Measurements from ENCODE around the gene AFP.

The AFP gene

GRCh38 chr4:73413294-73413755 lies 22.7 kb upstream of the AFP start:
- DNase-seq (ENCODE audit: low read depth in 1 of 2, low spot score in 1 of 2), result no peak

- DNase-seq (ENCODE audit: low read depth in 1 of 2, low spot score in 1 of 2), result no peak
These were observed 21.1 kb upstream of the AFP start for GRCh38 chr4:73414936-73415271.

GRCh38 chr4:73415807-73416238 lies 20.2 kb upstream of the AFP start:
- no peak for DNase-seq (ENCODE audit: low read depth in 1 of 2, low spot score in 1 of 2)

- DNase-seq (ENCODE audit: low read depth in 1 of 2, low spot score in 1 of 2), result no peak
These were observed 19.5 kb upstream of the AFP start for GRCh38 chr4:73416423-73417087.

GRCh38 chr4:73417342-73417741 lies 18.7 kb upstream of the AFP start:
- no peak for DNase-seq (ENCODE audit: low read depth in 1 of 2, low spot score in 1 of 2)

GRCh38 chr4:73417973-73418372 lies 18.0 kb upstream of the AFP start:
- no peak for DNase-seq (ENCODE audit: low read depth in 1 of 2, low spot score in 1 of 2)

- no peak for DNase-seq (ENCODE audit: low read depth in 1 of 2, low spot score in 1 of 2)
These were observed 17.3 kb upstream of the AFP start for GRCh38 chr4:73418677-73419076.

- no peak for DNase-seq (ENCODE audit: low read depth in 1 of 2, low spot score in 1 of 2)
These were observed 16.6 kb upstream of the AFP start for GRCh38 chr4:73419106-73420038.

GRCh38 chr4:73420615-73421014 lies 15.4 kb upstream of the AFP start:
- DNase-seq (ENCODE audit: low read depth in 1 of 2, low spot score in 1 of 2), result no peak

GRCh38 chr4:73421708-73422457 lies 14.1 kb upstream of the AFP start:
- no peak for DNase-seq (ENCODE audit: low read depth in 1 of 2, low spot score in 1 of 2)

- no peak for DNase-seq (ENCODE audit: low read depth in 1 of 2, low spot score in 1 of 2)
These were observed 13.6 kb upstream of the AFP start for GRCh38 chr4:73422458-73422752.

- no peak for DNase-seq (ENCODE audit: low read depth in 1 of 2, low spot score in 1 of 2)
These were observed 12.8 kb upstream of the AFP start for GRCh38 chr4:73423184-73423583.

GRCh38 chr4:73426666-73427065 lies 9.4 kb upstream of the AFP start:
- no peak for DNase-seq (ENCODE audit: low read depth in 1 of 2, low spot score in 1 of 2)

- no peak for DNase-seq (ENCODE audit: low read depth in 1 of 2, low spot score in 1 of 2)
These were observed 6.9 kb upstream of the AFP start for GRCh38 chr4:73429118-73429517.

- DNase-seq (ENCODE audit: low read depth in 1 of 2, low spot score in 1 of 2), result no peak
These were observed 6.0 kb upstream of the AFP start for GRCh38 chr4:73429826-73430587.

GRCh38 chr4:73431813-73432168 lies 4.2 kb upstream of the AFP start:
- no peak for DNase-seq (ENCODE audit: low read depth in 1 of 2, low spot score in 1 of 2)

- DNase-seq (ENCODE audit: low read depth in 1 of 2, low spot score in 1 of 2), result no peak
These were observed 3.6 kb upstream of the AFP start for GRCh38 chr4:73432169-73433000.

- DNase-seq (ENCODE audit: low read depth in 1 of 2, low spot score in 1 of 2), result no peak
These were observed 2.9 kb upstream of the AFP start for GRCh38 chr4:73433140-73433539.

- DNase-seq (ENCODE audit: low read depth in 1 of 2, low spot score in 1 of 2), result no peak
These were observed 1.7 kb upstream of the AFP start for GRCh38 chr4:73434311-73434710.
